SKM-1 treated with dmso at 0.1 percent for 144 hours (cell line): ENCODE data around the gene HACE1.
"Not testable (repeated sequence)": the region's sequence is repeated elsewhere in the genome, so short reads cannot be mapped to it uniquely, and the experiment has no call there.

ENCODE experiments used
- DNase-seq: peaks from one replicate; lab custom pipeline; 2025; ENCODE audit not compliant: unreplicated experiment; lab: John Stamatoyannopoulos, UW

The HACE1 gene

GRCh38 chr6:104750449-104750848 is 109.3 kb downstream of the HACE1 start:
- no peak for DNase-seq

- DNase-seq, result not testable (repeated sequence)
Measured at GRCh38 chr6:104739124-104739523, 120.6 kb downstream of the HACE1 start.

- DNase-seq, result not testable (repeated sequence)
Measured at GRCh38 chr6:104737567-104737966, 122.2 kb downstream of the HACE1 start.

GRCh38 chr6:104736545-104736944 is 123.2 kb downstream of the HACE1 start:
- no peak for DNase-seq

- no peak for DNase-seq
Measured at GRCh38 chr6:104730450-104730849, 129.3 kb downstream of the HACE1 start.

- no peak for DNase-seq
Measured at GRCh38 chr6:104729433-104729832, 130.3 kb downstream of the HACE1 start.

GRCh38 chr6:104728448-104728847 is 131.3 kb downstream of the HACE1 start:
- DNase-seq, result no peak

GRCh38 chr6:104718672-104719071 is 141.0 kb downstream of the HACE1 start:
- no peak for DNase-seq

- DNase-seq, result no peak
Measured at GRCh38 chr6:104716858-104717257, 142.9 kb downstream of the HACE1 start.

GRCh38 chr6:104714796-104715195 is 144.9 kb downstream of the HACE1 start:
- no peak for DNase-seq

GRCh38 chr6:104713982-104714381 is 145.7 kb downstream of the HACE1 start:
- no peak for DNase-seq

- peak; percentile 54 for DNase-seq
Measured at GRCh38 chr6:104711371-104711770, 148.3 kb downstream of the HACE1 start.

GRCh38 chr6:104710543-104711335 is 149.0 kb downstream of the HACE1 start:
- no peak for DNase-seq

GRCh38 chr6:104705916-104706442 is 153.7 kb downstream of the HACE1 start:
- no peak for DNase-seq

- DNase-seq, result peak; percentile 92
Measured at GRCh38 chr6:104705095-104705707, 154.5 kb downstream of the HACE1 start.

- no peak for DNase-seq
Measured at GRCh38 chr6:104704191-104704590, 155.5 kb downstream of the HACE1 start.

GRCh38 chr6:104702126-104702841 is 157.4 kb downstream of the HACE1 start:
- no peak for DNase-seq

- no peak for DNase-seq
Measured at GRCh38 chr6:104700371-104701185, 159.1 kb downstream of the HACE1 start.

- DNase-seq, result no peak
Measured at GRCh38 chr6:104699593-104700329, 160.0 kb downstream of the HACE1 start.

GRCh38 chr6:104698979-104699378 is 160.7 kb downstream of the HACE1 start:
- DNase-seq, result no peak
